TTC549 (cell line): Measurements from ENCODE around the gene CERT1.
"Not testable (repeated sequence)": the region's sequence is repeated elsewhere in the genome, so short reads cannot be mapped to it uniquely, and the experiment has no call there.

ENCODE experiments used
- FAIRE-seq: peaks from 2 replicates; lab custom pipeline; 2012; peaks lifted over from hg19 to GRCh38; lab: Jason Lieb, UNC

CERT1 gene

GRCh38 chr5:75341934-75342333, 169.5 kb downstream of the CERT1 start:
- FAIRE-seq = no peak

- no peak for FAIRE-seq
These were observed 170.5 kb downstream of the CERT1 start for GRCh38 chr5:75340714-75341478.

DNA sequence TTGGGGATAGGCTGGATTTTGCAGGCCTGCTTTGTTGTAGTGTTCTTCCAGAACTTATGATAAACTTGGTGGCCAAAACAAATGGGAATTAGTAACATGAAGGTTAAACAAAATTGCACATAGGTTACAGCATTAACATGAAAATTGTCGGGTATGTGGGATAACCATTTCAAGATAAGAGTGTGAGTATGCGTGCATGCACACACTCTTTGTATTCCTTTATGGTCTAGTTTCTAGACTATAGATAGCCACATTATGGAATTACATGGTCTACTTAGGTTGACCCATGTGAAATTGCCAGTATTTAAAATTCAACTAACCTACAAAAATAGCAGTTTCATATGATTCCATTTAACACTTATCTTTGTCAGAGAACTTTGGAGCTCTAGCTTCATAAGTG, 173.0 kb downstream of the CERT1 start:
- FAIRE-seq = no peak

DNA sequence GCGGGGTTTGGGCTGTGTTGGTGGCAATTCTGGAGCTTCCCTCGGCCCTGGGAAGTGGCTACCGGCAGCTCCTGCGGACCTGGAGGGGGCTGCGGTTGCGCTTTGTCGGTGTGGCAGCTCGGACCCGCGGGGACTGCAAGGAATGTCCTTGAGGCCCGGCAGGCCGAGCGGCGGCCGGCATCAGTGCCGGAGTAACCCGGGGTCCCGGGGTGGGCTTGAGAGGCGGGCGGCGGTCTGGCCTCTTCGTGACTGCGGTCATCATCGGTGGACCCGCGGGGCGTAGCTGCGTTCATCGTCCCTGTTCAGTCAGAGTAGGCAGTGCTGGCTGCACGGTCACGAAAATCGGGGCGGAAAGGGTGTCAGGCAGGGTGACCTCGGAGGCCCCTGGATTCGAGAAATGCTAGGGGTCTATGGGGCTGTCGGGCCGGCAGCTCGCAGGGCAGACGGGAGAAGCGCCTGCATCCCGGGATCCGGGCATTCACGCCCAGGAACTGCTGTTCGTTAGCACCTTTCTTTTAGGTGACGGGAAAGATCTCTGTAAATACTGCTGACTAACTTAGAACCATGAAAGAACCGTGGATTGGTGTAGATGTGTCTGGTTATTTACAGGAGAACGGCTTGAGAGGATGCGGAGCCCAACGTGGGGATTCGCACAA, 173.9 kb downstream of the CERT1 start:
- no peak for FAIRE-seq

DNA sequence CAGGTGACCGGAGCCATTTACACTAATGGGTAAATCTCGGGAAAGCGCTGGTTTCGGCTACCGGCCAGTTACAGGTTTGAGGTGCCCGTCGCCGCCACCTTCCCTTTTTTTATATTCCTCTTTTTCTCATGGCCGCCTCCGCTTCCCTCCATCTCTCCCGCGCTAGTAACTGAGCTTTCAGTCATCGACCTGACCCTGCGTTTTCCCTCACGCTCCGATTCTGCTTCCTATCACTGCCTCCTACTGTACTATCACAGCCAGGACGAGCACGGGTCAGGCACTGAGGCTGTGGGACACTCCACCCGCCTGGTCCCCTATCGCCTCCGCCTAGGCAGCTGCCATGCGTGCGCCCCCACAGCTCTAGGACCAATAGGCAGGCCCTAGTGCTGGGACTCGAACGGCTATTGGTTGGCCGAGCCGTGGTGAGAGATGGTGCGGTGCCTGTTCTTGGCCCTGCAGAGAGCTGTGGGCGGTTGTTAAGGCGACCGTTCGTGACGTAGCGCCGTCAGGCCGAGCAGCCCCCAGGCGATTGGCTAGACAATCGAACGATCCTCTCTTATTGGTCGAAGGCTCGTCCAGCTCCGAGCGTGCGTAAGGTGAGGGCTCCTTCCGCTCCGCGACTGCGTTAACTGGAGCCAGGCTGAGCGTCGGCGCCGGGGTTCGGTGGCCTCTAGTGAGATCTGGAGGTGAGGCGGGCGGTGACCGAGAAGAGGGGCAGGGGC, 174.7 kb downstream of the CERT1 start, which contains the start of gene HMGCR:
HMGCR (plus strand) TSS at position 606 of the 722 bp plus-strand sequence. CDS start 5,386 bp downstream, outside the sequence.
- FAIRE-seq = peak; percentile 95

GRCh38 chr5:75335952-75336614, 175.3 kb downstream of the CERT1 start:
- FAIRE-seq = no peak

GRCh38 chr5:75335486-75335885, 175.9 kb downstream of the CERT1 start:
- FAIRE-seq = no peak

- not testable (repeated sequence) for FAIRE-seq
These were observed 177.0 kb downstream of the CERT1 start for GRCh38 chr5:75334413-75334812.

GRCh38 chr5:75333759-75334158, 177.7 kb downstream of the CERT1 start:
- FAIRE-seq = not testable (repeated sequence)

- no peak for FAIRE-seq
These were observed 180.0 kb downstream of the CERT1 start for GRCh38 chr5:75331095-75332090.

DNA sequence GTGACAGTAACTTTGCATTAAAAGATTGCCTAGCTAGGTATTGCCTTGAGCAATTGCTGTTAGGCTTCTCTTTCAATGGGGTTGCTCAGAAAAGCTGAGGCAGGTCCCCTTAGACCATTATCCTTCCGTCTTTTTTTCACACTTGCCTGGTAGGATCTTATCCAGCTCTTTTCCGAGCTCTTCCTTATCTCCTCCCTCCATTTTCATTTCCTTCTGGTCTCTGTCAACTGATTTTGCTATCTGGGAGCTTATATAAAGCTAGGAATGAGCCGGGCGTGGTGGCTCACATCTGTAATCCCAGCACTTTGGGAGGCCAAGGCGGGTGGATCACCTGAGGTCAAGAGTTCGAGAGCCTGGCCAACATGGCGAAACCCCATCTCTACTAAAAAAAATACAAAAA, 181.0 kb downstream of the CERT1 start:
- FAIRE-seq = no peak
